ENCODE results near the gene OTUD1. TPM values are rescaled to one million over a fixed set of nuclear protein-coding genes. Genes with fewer than 3 reads are reported as not detected.

The OTUD1 gene
- polyA plus RNA-seq, 3 donors, result 18.8 to 81.0 (median 24.5) TPM

DNA sequence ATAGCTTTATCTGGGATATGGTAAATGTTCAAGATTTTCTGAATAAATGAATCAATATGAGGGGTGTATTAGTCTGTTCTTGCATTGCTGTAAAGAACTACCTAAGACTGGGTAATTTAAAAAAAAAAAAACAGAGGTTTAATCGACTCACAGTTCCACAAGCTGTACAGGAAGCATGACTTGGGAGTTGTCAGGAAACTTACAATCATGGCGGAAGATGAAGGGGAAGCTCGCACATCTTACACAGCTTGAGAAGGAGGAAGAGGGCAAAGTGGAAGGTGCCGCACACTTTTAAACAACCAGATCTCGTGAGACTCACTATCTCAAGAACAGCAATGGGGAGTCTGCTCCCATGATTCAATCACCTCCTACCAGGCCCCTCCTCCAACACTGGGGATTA lies 32.5 kb upstream of the OTUD1 start:
- Mint-ChIP-seq H3K4me1 (peaks cover 8% of the 10 kb centered on the region), H3K27ac (peak overlapping the region; percentile 61 to 89 (median 82)), H3K36me3 (peaks cover 0 to 2% of the 10 kb centered on the region in 2 donors), H3K4me3 (no peak overlapping the region), H3K9me3 (peaks cover 4 to 7% (median 6%) of the 10 kb centered on the region in 7 donors), H3K27me3 (ENCODE audit: low read depth in 3 of 3) (peaks cover 0 to 3% (median 2%) of the 10 kb centered on the region in 3 donors)
- Histone ChIP-seq H3K79me2 (ENCODE audit: insufficient read depth, low read length) (no peaks in the 10 kb centered on the region), H3K27ac (ENCODE audit: low read depth in 1 of 2, low read length in 2 of 2) (peak overlapping the region in 1 of 2 donors; percentile 52), H3K4me1 (ENCODE audit: control insufficient read depth in 1 of 2, insufficient read depth in 2 of 2, low read length in 2 of 2) (peaks cover 5 to 9% of the 10 kb centered on the region in 2 donors), H3K4me2 (replicated peaks; ENCODE audit: extremely low read depth, low read length, poor library complexity, severe bottlenecking) (no peak overlapping the region), H3K9ac (ENCODE audit: insufficient read depth, low read length, poor library complexity, severe bottlenecking) (no peak overlapping the region), H2AFZ (ENCODE audit: insufficient read depth, low read depth, low read length, poor library complexity, severe bottlenecking) (peak overlapping the region; percentile 60), H3K36me3 (replicated peaks in 1 of 2; ENCODE audit: control insufficient read depth in 1 of 2, insufficient read depth in 2 of 2, low read length in 2 of 2) (no peaks in the 10 kb centered on the region), H3K9me3 (replicated peaks in 1 of 2; ENCODE audit: control insufficient read depth in 1 of 2, insufficient read depth in 1 of 2, low read length in 2 of 2) (no peaks in the 10 kb centered on the region), H3K27me3 (ENCODE audit: control insufficient read depth in 2 of 2, insufficient read depth in 2 of 2, low read length in 2 of 2) (no peaks in the 10 kb centered on the region), H3K4me3 (replicated peaks in 1 of 3; ENCODE audit: low read depth in 2 of 3, low read length in 3 of 3) (no peak overlapping the region), H4K20me1 (ENCODE audit: insufficient read depth, low read length) (no peaks in the 10 kb centered on the region)
- no CpG with 5 or more reads among the region's 5 CpGs for WGBS (ENCODE audit: insufficient coverage)
- DNase-seq, result peak; percentile 56 to 80 (median 60)
- intact Hi-C loops (cut with micrococcal nuclease), result no loop called here
- TF ChIP-seq, protein P1, sequence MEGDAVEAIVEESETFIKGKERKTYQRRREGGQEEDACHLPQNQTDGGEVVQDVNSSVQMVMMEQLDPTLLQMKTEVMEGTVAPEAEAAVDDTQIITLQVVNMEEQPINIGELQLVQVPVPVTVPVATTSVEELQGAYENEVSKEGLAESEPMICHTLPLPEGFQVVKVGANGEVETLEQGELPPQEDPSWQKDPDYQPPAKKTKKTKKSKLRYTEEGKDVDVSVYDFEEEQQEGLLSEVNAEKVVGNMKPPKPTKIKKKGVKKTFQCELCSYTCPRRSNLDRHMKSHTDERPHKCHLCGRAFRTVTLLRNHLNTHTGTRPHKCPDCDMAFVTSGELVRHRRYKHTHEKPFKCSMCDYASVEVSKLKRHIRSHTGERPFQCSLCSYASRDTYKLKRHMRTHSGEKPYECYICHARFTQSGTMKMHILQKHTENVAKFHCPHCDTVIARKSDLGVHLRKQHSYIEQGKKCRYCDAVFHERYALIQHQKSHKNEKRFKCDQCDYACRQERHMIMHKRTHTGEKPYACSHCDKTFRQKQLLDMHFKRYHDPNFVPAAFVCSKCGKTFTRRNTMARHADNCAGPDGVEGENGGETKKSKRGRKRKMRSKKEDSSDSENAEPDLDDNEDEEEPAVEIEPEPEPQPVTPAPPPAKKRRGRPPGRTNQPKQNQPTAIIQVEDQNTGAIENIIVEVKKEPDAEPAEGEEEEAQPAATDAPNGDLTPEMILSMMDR (IDR thresholded peaks at IDR 0.05), result no peak

DNA sequence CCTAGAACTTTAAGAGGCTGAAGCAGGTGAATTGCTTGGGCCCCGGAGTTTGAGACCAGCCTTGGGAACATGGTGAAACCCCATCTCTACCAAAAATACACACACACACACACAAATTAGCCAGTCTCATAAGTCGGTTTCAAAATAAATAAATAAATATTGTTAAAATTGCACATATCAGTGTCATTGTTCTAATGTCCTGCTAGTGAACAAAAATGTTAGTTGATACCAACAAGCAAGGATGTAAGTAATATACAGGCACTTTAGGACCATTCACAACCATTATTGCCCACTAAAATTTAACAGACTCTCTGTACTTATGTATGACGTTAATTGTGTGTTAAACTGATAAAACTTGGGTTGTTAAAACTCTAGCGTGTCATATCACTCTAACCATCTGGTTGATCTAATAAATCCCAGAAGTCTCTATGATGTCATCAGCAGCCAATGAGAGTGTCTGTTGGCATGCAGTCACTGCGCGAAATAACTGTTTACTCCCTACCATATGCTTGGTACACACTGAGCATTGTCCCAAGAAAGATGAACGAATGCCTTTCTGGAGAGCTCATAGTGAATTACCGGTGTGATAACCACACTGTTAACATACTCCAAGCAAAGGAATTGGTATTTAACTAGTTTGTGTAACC lies 30.4 kb upstream of the OTUD1 start:
- intact Hi-C loops (cut with micrococcal nuclease), result no loop called here
- H2AFZ ChIP-seq (ENCODE audit: insufficient read depth, low read depth, low read length, poor library complexity, severe bottlenecking), result no peak overlapping the region
- H3K9me3 ChIP-seq (replicated peaks in 1 of 2; ENCODE audit: control insufficient read depth in 1 of 2, insufficient read depth in 1 of 2, low read length in 2 of 2), result no peaks in the 10 kb centered on the region
- H3K79me2 ChIP-seq (ENCODE audit: insufficient read depth, low read length), result no peaks in the 10 kb centered on the region
- Mint-ChIP-seq H3K4me1 (peaks cover 26% of the 10 kb centered on the region), H3K36me3 (peaks cover 0 to 2% of the 10 kb centered on the region in 2 donors), H3K9me3 (peaks cover 4 to 7% (median 6%) of the 10 kb centered on the region in 7 donors), H3K4me3 (no peak overlapping the region), H3K27ac (no peak overlapping the region), H3K27me3 (ENCODE audit: low read depth in 3 of 3) (peaks cover 2 to 3% (median 3%) of the 10 kb centered on the region in 3 donors)
- no peak overlapping the region for H3K27ac ChIP-seq (ENCODE audit: low read depth in 1 of 2, low read length in 2 of 2)
- H3K4me3 ChIP-seq (replicated peaks in 1 of 3; ENCODE audit: low read depth in 2 of 3, low read length in 3 of 3), result no peak overlapping the region
- H3K4me1 ChIP-seq (ENCODE audit: control insufficient read depth in 1 of 2, insufficient read depth in 2 of 2, low read length in 2 of 2), result peaks cover 22 to 29% of the 10 kb centered on the region in 2 donors
- no peaks in the 10 kb centered on the region for H4K20me1 ChIP-seq (ENCODE audit: insufficient read depth, low read length)
- DNase-seq, result no peak
- TF ChIP-seq, protein P1 (IDR thresholded peaks at IDR 0.05), result no peak
- WGBS (ENCODE audit: insufficient coverage), result 83% methylated on average over 1 of the region's 8 CpGs
- H3K9ac ChIP-seq (ENCODE audit: insufficient read depth, low read length, poor library complexity, severe bottlenecking), result no peak overlapping the region
- no peaks in the 10 kb centered on the region for H3K36me3 ChIP-seq (replicated peaks in 1 of 2; ENCODE audit: control insufficient read depth in 1 of 2, insufficient read depth in 2 of 2, low read length in 2 of 2)
- no peaks in the 10 kb centered on the region for H3K27me3 ChIP-seq (ENCODE audit: control insufficient read depth in 2 of 2, insufficient read depth in 2 of 2, low read length in 2 of 2)
- no peak overlapping the region for H3K4me2 ChIP-seq (replicated peaks; ENCODE audit: extremely low read depth, low read length, poor library complexity, severe bottlenecking)
